B cell (primary cell): ENCODE results near the gene LINC00305. TPM values are rescaled to one million over a fixed set of nuclear protein-coding genes. Genes with fewer than 3 reads are reported as not detected.

ENCODE experiments used
- ATAC-seq: fragments of 200-7000 bp; cut with Tn5 transposase; one replicate; pipeline ENCODE4 v1.10.0; 2021; ENCODE audit warnings: low read depth, mild to moderate bottlenecking, moderate number of reproducible peaks, moderate library complexity
- CTCF ChIA-PET: fragments of 350-600 bp; sonication (Branson Sonifier 250); formaldehyde crosslinking; loops from one replicate; lab custom pipeline; 2021; ENCODE audit warnings: antibody characterized with exemption, inconsistent platforms; lab: Charles Lee
- POLR2A ChIA-PET: fragments of 350-600 bp; sonication (Branson Sonifier 250); formaldehyde crosslinking; loops from one replicate; lab custom pipeline; 2021; ENCODE audit warnings: antibody characterized with exemption; lab: Charles Lee
- DNase-seq: peaks from one replicate; pipeline ENCODE4 v3.0.0; 2013
- H2AFZ ChIP-seq: 2 replicates; pipeline ENCODE4 v1.6.1; 2012; ENCODE audit warnings: mild to moderate bottlenecking, low read depth, low read length; ENCODE audit not compliant: insufficient read depth, poor library complexity, severe bottlenecking
- H3K27ac ChIP-seq, 2 donors: 1 replicate in 1 of 2; 2 replicates in 1 of 2; pipeline ENCODE4 v1.5.1; 2012 to 2013; ENCODE audit warnings: low read length in 2 of 2, mild to moderate bottlenecking in 2 of 2, moderate library complexity in 1 of 2
- H3K27me3 ChIP-seq, 4 experiments: fragments of 200-600 bp in 1 of 4; sonication (generic) in 1 of 4; replicated peaks in 1 of 4; 1 replicate in 2 of 4; 2 replicates in 2 of 4; pipeline versions ENCODE4 v1.6.1 to v1.7.0; 2013 to 2016; ENCODE audit warnings: low read length in 3 of 4, mild to moderate bottlenecking in 2 of 4, mixed read lengths in 1 of 4, moderate library complexity in 1 of 4; ENCODE audit not compliant: insufficient read depth in 4 of 4, control insufficient read depth in 3 of 4; ENCODE audit errors: control extremely low read depth in 1 of 4
- H3K36me3 ChIP-seq, 2 experiments: replicated peaks in 1 of 2; 1 replicate in 1 of 2; 2 replicates in 1 of 2; pipeline versions ENCODE4 v1.6.1 to v1.7.1; 2013; ENCODE audit warnings: low read length in 1 of 2; ENCODE audit not compliant: insufficient read depth in 2 of 2, control insufficient read depth in 1 of 2; ENCODE audit errors: control extremely low read depth in 1 of 2, extremely low read depth in 1 of 2
- H3K4me1 ChIP-seq, 2 donors: fragments of 200-600 bp in 1 of 2; sonication (generic) in 1 of 2; 1 replicate in 1 of 2; 2 replicates in 1 of 2; pipeline versions ENCODE4 v1.5.1 to v1.6.1; 2013 to 2017; ENCODE audit warnings: low read length in 2 of 2; ENCODE audit not compliant: control insufficient read depth in 2 of 2, insufficient read depth in 2 of 2
- H3K4me2 ChIP-seq: replicated peaks from 2 replicates; pipeline ENCODE3; 2012; ENCODE audit warnings: mild to moderate bottlenecking, low read depth, low read length; ENCODE audit not compliant: poor library complexity, severe bottlenecking
- H3K4me3 ChIP-seq, 5 experiments: fragments of 200-600 bp in 1 of 5; sonication (generic) in 1 of 5; 1 replicate in 3 of 5; 2 replicates in 2 of 5; pipeline versions ENCODE4 v1.5.1 to v1.7.0; 2011 to 2016; ENCODE audit warnings: low read length in 4 of 5, mild to moderate bottlenecking in 4 of 5, low read depth in 2 of 5, control low read depth in 1 of 5, moderate library complexity in 1 of 5; ENCODE audit not compliant: insufficient read depth in 1 of 5; ENCODE audit errors: control extremely low read depth in 1 of 5, extremely low read depth in 1 of 5
- H3K79me2 ChIP-seq: fragments of 200-600 bp; sonication (generic); one replicate; pipeline ENCODE4 v1.6.0; 2016; ENCODE audit warnings: low read length; ENCODE audit not compliant: control insufficient read depth, insufficient read depth
- H3K9ac ChIP-seq: fragments of 200-600 bp; sonication (generic); 2 replicates; pipeline ENCODE4 v1.6.1; 2017; ENCODE audit warnings: mild to moderate bottlenecking, low read length, moderate library complexity
- H3K9me3 ChIP-seq, 3 donors: one replicate each; pipeline versions ENCODE4 v1.6.1 to v1.7.1; 2013; ENCODE audit warnings: low read length in 2 of 3; ENCODE audit not compliant: control insufficient read depth in 2 of 3, insufficient read depth in 1 of 3; ENCODE audit errors: control extremely low read depth in 1 of 3
- H4K20me1 ChIP-seq: 2 replicates; pipeline ENCODE4 v1.6.0; 2012; ENCODE audit warnings: mild to moderate bottlenecking, low read length; ENCODE audit not compliant: insufficient read depth, control insufficient read depth, poor library complexity, severe bottlenecking
- H3K27ac Mint-ChIP-seq: one replicate; pipeline ENCODE4 v1.8.0; 2021; ENCODE audit warnings: mixed read lengths
- H3K27me3 Mint-ChIP-seq: one replicate; pipeline ENCODE4 v1.8.0; 2021; ENCODE audit warnings: mixed read lengths
- H3K4me1 Mint-ChIP-seq: one replicate; pipeline ENCODE4 v1.8.0; 2021; ENCODE audit warnings: mixed read lengths
- H3K4me3 Mint-ChIP-seq: one replicate; pipeline ENCODE4 v1.8.0; 2021; ENCODE audit warnings: mixed read lengths
- H3K9me3 Mint-ChIP-seq: one replicate; pipeline ENCODE4 v1.8.0; 2022; ENCODE audit warnings: mixed read lengths; ENCODE audit not compliant: insufficient read depth
- EZH2 ChIP-seq: IDR thresholded peaks from 2 replicates; pipeline ENCODE4 v1.6.1; 2012; ENCODE audit warnings: borderline replicate concordance, low read depth, mild to moderate bottlenecking, moderate library complexity, low read length; ENCODE audit not compliant: insufficient read depth, poor library complexity, severe bottlenecking
- WGBS: methylation state at CpG from one replicate; pipeline ENCODE4 v1.1.5; 2013; ENCODE audit warnings: missing lambda C conversion rate; ENCODE audit not compliant: insufficient coverage; 5-methylcytosine and 5-hydroxymethylcytosine counted together
- intact Hi-C: fragments of 100-400 bp; cut with micrococcal nuclease; formaldehyde crosslinking; loops from one replicate; pipeline ENCODE4 v1.10.0; 2022
- polyA plus RNA-seq: library from polyadenylated mRNA; depleted of rRNA; stranded (reverse); fragments of >200 nt; gene quantifications from 2 replicates; pipeline ENCODE4 v1.2.3, GENCODE V29; 2012
- total RNA-seq, 2 donors: library from RNA; stranded (reverse); fragments of 120-200 nt in 1 of 2; gene quantifications; 1 replicate in 1 of 2; 2 replicates in 1 of 2; pipeline versions ENCODE4 v1.2.3 to v1.2.4, GENCODE V29; 2013 to 2022
- TF ChIP-seq, protein P1 (sequence below): fragments of 200-600 bp; IDR thresholded peaks from one replicate; pipeline ENCODE4 v1.8.0; 2022; ENCODE audit warnings: antibody characterized with exemption, mild to moderate bottlenecking

The LINC00305 gene
- total and polyA plus RNA-seq, 2 donors (not counting 1 experiment from before 2014, with no cell fraction given), result not detected

DNA sequence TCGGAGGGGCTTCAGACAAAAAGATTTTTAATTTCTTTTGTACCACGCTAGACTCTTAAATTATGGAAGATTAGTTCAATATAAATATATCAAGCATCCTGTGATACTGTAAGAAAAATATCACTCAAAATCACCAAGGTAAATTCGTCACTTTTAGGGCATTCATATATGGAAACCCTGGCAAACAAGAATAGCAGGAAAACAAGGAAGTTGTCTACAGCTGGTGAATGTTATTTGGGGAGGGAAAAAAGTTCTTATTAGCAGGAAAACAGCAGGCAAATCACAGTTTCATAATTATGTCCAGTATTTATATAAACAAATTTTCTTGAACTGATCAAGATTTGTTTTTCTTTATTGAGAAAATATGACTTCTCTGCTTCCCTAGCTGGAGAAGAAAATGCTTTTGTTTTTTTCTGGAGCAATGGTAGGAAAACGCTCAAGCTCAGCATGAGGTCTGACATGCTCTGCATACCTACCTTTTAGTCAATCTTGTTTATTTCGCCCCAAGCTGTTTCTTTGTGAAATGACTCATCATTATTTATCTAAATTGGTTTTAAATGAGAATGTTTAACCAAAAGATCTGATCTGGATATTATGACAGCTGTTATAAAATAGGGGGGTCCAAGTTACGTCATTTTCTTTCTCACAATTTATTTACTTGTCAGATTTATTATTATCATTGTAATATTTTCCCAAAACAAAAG is 14.7 kb downstream of the LINC00305 start:
- H4K20me1 ChIP-seq, result no peaks in the 10 kb centered on the region
- no peak for TF ChIP-seq EZH2
- TF ChIP-seq, protein P1, sequence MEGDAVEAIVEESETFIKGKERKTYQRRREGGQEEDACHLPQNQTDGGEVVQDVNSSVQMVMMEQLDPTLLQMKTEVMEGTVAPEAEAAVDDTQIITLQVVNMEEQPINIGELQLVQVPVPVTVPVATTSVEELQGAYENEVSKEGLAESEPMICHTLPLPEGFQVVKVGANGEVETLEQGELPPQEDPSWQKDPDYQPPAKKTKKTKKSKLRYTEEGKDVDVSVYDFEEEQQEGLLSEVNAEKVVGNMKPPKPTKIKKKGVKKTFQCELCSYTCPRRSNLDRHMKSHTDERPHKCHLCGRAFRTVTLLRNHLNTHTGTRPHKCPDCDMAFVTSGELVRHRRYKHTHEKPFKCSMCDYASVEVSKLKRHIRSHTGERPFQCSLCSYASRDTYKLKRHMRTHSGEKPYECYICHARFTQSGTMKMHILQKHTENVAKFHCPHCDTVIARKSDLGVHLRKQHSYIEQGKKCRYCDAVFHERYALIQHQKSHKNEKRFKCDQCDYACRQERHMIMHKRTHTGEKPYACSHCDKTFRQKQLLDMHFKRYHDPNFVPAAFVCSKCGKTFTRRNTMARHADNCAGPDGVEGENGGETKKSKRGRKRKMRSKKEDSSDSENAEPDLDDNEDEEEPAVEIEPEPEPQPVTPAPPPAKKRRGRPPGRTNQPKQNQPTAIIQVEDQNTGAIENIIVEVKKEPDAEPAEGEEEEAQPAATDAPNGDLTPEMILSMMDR, result no peak
- H3K79me2 ChIP-seq, result no peaks in the 10 kb centered on the region
- intact Hi-C loops, result no loop called here
- no peaks in the 10 kb centered on the region for H3K9me3 ChIP-seq
- ATAC-seq, result no peak
- H3K4me3 ChIP-seq, result no peak overlapping the region
- H3K4me1 Mint-ChIP-seq, result no peaks in the 10 kb centered on the region
- ChIA-PET CTCF (no interaction called here), POLR2A (no interaction called here)
- no peak overlapping the region for H3K27ac ChIP-seq
- no peak overlapping the region for H3K4me3 Mint-ChIP-seq
- no CpG with 5 or more reads among the region's 6 CpGs for WGBS
- H3K4me1 ChIP-seq, result no peaks in the 10 kb centered on the region
- no peaks in the 10 kb centered on the region for H3K9me3 Mint-ChIP-seq
- no peak overlapping the region for H3K9ac ChIP-seq
- no peak overlapping the region for H2AFZ ChIP-seq
- DNase-seq, result no peak
- H3K36me3 ChIP-seq, result no peaks in the 10 kb centered on the region
- H3K4me2 ChIP-seq, result no peak overlapping the region
- H3K27me3 ChIP-seq, result no peaks in the 10 kb centered on the region
- H3K27ac Mint-ChIP-seq, result no peak overlapping the region
- H3K27me3 Mint-ChIP-seq, result peaks cover 4% of the 10 kb centered on the region

DNA sequence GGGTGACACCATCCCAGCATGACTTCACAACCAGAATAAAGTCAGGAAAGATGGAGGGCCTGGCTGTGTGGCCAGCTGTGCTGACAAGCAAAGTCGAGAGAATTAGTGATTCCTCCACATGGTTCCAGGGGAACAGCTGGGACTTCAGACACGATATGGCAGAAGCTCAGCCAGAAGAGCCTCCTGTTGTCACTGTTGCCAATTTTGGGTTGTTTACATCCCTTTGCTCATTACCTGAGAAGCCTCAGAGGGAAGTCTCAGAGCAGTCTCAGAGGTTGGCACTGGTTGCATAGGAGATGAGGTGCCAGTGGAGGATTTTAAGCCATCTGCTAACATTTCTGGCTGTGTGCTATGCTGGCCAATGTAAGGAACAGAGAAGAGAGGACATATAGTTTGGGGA is 16.0 kb downstream of the LINC00305 start:
- H3K27ac ChIP-seq, result no peak overlapping the region
- Mint-ChIP-seq H3K9me3 (no peaks in the 10 kb centered on the region), H3K27ac (no peak overlapping the region), H3K4me1 (no peaks in the 10 kb centered on the region), H3K27me3 (peaks cover 4% of the 10 kb centered on the region), H3K4me3 (no peak overlapping the region)
- DNase-seq (no peak), ATAC-seq (no peak)
- no peaks in the 10 kb centered on the region for H3K36me3 ChIP-seq
- 83% methylated on average over 2 of the region's 2 CpGs for WGBS
- no peaks in the 10 kb centered on the region for H3K4me1 ChIP-seq
- no peaks in the 10 kb centered on the region for H3K9me3 ChIP-seq
- H3K9ac ChIP-seq, result no peak overlapping the region
- H4K20me1 ChIP-seq, result no peaks in the 10 kb centered on the region
- H3K4me2 ChIP-seq, result no peak overlapping the region
- H3K4me3 ChIP-seq, result no peak overlapping the region
- ChIA-PET POLR2A (no interaction called here), CTCF (no interaction called here)
- H3K79me2 ChIP-seq, result no peaks in the 10 kb centered on the region
- no peak overlapping the region for H2AFZ ChIP-seq
- intact Hi-C loops, result no loop called here
- TF ChIP-seq, protein P1, result no peak
- TF ChIP-seq EZH2, result no peak
- no peaks in the 10 kb centered on the region for H3K27me3 ChIP-seq
